Ecto neural progenitor cell (in vitro differentiated cells): Measurements from ENCODE around the gene PRDM13.
"Not testable (repeated sequence)": the region's sequence is repeated elsewhere in the genome, so short reads cannot be mapped to it uniquely, and the experiment has no call there.

ENCODE experiments used
- DNase-seq: peaks from one replicate; pipeline ENCODE4 v3.0.0-alpha.2; 2018; ENCODE audit warnings: low spot score

Gene PRDM13

DNA sequence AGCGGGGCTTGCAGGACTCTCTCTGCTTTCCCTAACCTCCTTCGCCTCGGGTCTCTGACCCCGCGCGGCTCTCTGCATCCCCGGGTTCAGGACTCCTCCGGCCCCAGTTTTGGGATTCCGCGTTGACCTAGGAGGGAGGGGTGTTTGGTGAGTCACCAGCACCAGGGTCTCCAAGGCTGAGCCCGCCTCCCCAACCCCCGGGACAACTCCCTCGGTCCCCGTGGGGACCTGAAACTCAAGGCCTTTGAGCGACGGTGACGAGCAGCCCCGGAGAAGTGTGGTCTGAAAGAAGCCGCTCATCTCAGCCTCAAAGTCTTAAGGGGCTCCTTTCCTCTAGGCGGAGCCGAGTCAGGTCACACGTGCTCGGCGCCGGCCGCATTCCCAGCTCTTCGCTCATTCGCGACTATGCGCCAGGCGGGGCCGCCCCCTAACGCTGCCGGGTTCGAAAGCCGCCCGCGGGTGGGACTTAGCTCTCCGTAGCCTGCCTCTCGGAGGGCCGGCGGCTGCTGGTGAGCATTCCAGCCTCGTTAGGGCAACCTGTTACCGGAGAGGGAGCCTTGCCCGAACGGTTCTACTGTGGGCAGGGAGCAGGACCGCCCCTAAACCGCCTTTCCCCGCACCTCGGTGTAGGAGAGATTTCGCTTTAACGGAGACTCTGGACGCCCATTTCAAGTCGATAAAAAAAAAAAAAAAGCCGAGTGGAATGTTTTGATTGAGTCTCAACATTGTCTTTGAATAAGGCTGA, 3.0 kb upstream of the PRDM13 start:
- DNase-seq, result peak; percentile 89

- DNase-seq, result peak; percentile 60
These were observed 2.2 kb upstream of the PRDM13 start for GRCh38 chr6:99604166-99605073.

GRCh38 chr6:99605074-99605734, 1.4 kb upstream of the PRDM13 start:
- peak; percentile 64 for DNase-seq

- no peak for DNase-seq
These were observed 550 bp upstream of the PRDM13 start for GRCh38 chr6:99605911-99606655.

- no peak for DNase-seq
These were observed 893 bp downstream of the PRDM13 start for GRCh38 chr6:99607416-99608036.

- no peak for DNase-seq
These were observed 1.6 kb downstream of the PRDM13 start for GRCh38 chr6:99608059-99608885.

DNA sequence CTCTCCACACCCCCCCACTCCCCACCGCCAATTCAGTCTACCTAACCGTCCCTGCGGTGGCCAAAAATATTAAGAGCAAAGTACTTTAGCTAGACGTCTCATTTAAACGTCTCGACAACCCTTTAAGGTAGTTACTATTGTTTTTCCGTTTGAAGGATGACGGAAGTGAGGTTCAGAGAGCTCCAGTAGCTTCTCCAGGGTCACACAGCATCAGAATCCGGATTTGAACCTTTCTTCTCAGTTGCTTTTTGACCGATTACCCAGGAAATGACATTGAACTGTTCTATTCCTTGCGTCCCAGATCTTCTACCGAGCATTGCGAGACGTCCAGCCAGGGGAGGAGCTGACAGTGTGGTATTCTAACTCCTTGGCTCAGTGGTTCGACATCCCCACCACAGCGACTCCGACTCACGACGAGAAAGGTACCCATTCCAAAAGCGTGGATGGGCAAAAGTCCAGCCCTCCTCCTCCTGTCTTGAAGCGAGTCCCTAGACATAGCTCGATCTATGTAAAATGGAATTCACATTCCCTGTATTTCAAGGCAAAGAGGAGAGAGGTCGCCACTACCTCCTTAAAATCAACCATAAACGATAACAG, 2.4 kb downstream of the PRDM13 start:
- no peak for DNase-seq

DNA sequence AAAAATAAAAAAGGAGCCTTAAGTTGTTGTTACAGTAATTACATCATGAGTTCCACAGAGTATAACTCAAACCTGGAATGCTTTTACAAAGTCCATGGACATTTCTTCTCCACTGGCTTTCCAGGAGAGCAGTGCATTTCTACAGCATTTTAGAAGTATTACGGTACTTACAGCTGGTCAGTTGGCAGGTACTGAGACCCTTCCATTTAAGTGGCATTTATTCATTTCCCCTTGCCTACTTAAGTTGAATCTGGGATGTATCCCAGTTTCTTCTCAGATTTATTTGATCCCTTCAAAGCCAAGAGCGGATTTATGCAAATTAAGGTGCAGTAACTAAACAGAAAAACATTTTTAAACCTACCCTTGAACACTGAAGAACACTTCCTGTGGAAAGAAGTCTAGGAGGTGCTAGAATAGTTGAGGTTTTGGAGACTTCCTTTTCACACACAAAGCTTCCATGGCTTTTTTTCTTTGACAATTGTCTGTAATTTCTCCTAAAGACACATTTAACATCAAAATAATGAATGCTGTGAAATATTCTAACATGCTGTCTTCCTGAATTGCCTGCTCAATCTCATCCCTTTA, 3.4 kb downstream of the PRDM13 start:
- DNase-seq, result no peak

- no peak for DNase-seq
These were observed 4.5 kb downstream of the PRDM13 start for GRCh38 chr6:99611148-99611547.

DNA sequence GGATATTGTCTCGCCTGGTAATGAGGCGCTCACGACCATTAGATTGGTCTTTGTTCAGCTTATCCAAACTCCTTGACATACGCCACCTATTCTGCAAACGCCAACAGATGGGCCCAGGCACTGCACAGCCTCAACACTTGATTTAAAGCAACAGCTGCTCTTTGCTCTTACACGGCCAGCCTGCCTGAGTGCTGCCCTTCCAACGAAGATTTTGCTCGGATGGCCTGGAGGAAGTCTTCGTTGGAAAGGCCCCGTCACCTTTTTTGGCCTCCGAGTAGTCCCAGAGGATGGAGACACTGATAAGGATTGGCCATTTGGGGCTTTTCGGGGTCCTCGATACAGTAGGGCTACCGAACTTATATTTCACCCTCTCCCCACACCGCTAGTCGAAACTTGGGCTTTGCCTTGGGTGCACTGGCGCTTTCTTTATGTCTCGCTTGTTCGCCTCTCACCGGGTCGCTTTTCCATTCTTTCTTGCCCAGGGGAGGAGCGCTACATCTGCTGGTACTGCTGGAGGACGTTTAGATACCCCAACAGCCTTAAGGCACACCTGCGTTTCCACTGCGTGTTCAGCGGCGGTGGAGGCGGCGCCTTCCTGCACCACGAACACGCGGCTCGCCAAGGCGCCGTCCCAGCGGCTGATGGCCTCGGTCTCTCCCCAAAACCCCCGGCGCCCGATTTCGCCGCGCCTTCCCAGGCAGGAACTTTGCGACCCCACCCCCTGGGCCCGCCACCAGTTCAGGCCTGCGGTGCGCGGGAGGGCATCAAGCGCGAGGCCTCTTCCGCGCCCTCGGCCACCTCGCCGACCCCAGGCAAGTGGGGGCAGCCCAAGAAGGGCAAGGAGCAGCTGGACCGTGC, 6.1 kb downstream of the PRDM13 start:
- no peak for DNase-seq

GRCh38 chr6:99613409-99613704, 6.7 kb downstream of the PRDM13 start:
- DNase-seq, result peak; percentile 86

DNA sequence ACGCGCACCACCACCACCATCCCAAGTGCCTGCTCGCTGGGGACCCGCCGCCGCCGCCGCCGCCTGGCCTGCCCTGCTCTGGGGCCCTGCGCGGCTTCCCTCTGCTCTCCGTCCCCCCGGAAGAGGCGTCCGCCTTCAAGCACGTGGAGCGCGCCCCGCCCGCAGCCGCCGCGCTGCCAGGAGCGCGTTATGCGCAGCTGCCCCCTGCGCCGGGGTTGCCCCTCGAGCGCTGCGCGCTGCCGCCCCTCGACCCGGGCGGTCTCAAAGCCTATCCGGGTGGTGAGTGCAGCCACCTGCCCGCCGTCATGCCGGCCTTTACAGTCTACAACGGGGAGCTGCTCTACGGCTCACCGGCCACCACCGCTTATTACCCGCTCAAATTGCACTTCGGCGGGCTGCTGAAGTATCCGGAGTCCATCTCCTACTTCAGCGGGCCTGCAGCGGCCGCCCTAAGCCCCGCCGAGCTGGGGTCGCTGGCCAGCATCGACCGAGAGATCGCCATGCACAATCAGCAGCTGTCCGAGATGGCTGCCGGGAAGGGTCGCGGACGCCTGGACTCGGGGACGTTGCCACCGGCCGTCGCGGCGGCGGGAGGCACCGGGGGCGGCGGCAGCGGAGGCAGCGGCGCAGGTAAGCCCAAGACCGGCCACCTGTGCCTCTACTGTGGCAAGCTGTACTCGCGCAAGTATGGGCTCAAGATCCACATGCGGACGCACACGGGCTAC, 7.2 kb downstream of the PRDM13 start:
- DNase-seq, result peak; percentile 76

- DNase-seq, result peak; percentile 75
These were observed 8.0 kb downstream of the PRDM13 start for GRCh38 chr6:99614430-99615186.

- no peak for DNase-seq
These were observed 10.5 kb downstream of the PRDM13 start for GRCh38 chr6:99617131-99617530.

DNA sequence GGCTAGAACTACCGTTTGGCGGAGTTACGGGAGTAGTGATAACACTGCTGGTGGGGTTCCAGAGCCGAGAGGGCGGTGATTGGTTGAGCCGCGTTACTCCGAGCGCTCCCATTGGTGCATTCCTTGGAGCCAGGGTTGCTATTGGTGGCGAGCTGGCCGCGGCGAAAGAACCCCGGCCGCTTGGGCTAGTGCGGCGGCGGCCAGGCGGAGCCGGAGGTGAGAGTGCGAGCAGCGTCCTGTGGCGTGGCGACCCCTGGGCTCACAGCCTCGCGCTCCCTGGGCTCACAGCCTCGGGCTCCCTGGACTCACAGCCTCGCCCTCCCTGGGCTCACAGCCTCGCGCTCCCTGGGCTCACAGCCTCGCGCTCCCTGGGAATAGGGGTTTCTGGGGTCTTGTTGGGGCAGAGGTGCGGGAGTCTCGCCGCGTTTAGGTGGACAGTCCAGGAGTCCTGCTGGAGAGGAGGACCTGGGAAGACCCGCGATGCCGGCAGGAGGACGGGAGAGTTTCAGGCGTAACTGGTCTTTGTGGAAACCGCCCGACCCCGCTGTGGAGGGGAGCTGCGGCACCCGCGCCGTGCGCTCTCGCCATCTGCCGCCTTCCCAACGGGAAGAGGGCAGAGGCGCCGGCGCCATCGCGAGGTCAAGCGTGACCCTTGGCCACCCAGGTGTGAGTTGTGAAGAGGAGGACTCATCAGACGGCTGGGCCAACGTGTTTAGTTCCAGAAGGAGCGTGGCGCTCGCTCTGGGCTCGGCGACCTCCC, 12.2 kb downstream of the PRDM13 start:
- DNase-seq, result peak; percentile 78

DNA sequence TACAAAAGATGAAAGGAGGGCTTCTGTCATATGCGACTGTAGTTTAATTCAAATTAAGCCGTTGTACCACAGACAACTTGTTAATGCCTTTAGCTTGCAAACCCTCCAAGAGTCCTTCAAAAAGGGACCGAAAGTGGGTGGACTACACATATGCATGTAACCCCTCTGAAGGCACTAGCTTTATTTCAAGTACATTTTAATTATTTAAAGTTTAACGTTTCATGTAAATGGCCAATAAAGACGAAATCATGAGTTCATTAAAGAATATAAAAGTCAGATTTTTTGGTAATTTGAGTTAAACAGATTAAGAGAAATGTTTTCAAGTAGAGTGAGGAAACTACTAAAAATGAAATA, 12.8 kb downstream of the PRDM13 start:
- DNase-seq, result no peak

DNA sequence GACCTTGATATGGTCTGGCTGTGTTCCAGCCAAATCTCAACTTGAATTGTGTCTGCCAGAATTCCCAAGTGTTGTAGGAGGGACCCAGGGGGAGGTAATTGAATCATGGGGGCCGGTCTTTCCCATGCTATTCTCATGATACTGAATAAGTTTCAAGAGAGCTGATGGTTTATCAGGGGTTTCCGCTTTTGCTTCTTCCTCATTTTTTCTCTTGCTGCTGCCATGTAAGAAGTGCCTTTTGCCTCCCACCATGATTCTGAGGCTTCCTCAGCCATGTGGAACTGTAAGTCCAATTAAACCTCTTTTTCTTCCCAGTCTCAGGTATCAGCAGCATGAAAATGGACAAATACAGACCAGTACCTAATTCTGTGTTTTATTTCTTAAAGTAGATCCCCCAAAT, 15.4 kb downstream of the PRDM13 start:
- not testable (repeated sequence) for DNase-seq
